Lung (tissue), 12 donors: ENCODE results near the gene ASPSCR1. TPM values are rescaled to one million over a fixed set of nuclear protein-coding genes. Genes with fewer than 3 reads are reported as not detected.

ENCODE experiments used
- ATAC-seq: fragments of 200-7000 bp; cut with Tn5 transposase; one replicate; pipeline ENCODE4 v1.9.1; 2020; ENCODE audit warnings: moderate number of reproducible peaks; ENCODE audit not compliant: insufficient read depth, low FRiP score
- DNase-seq, 3 donors: peaks; one replicate each; pipeline ENCODE4 v3.0.0-alpha.2; 2013 to 2017
- H3K27ac ChIP-seq, 2 donors: one replicate each; pipeline ENCODE4 v1.5.1; 2013; ENCODE audit warnings: mild to moderate bottlenecking in 2 of 2, moderate library complexity in 2 of 2, control low read depth in 1 of 2, inconsistent platforms in 1 of 2, low read depth in 1 of 2, low read length in 1 of 2
- H3K27me3 ChIP-seq, 3 donors: one replicate each; pipeline ENCODE4 v1.5.1; 2013; ENCODE audit warnings: low read length in 2 of 3; ENCODE audit not compliant: control insufficient read depth in 3 of 3, insufficient read depth in 3 of 3
- H3K36me3 ChIP-seq, 4 donors: one replicate each; pipeline ENCODE4 v1.5.1; 2013; ENCODE audit warnings: low read length in 4 of 4, mild to moderate bottlenecking in 1 of 4, moderate library complexity in 1 of 4; ENCODE audit not compliant: control insufficient read depth in 4 of 4, insufficient read depth in 4 of 4
- H3K4me1 ChIP-seq, 5 donors: one replicate each; pipeline ENCODE4 v1.5.1; 2013; ENCODE audit warnings: low read length in 5 of 5, mild to moderate bottlenecking in 2 of 5, moderate library complexity in 1 of 5; ENCODE audit not compliant: control insufficient read depth in 5 of 5, insufficient read depth in 5 of 5
- H3K4me3 ChIP-seq: one replicate; pipeline ENCODE4 v1.5.1; 2013; ENCODE audit warnings: mild to moderate bottlenecking, control low read depth, moderate library complexity
- H3K9ac ChIP-seq, 2 donors: one replicate each; pipeline ENCODE4 v1.5.1; 2013; ENCODE audit warnings: low read length in 2 of 2, control low read depth in 1 of 2; ENCODE audit not compliant: insufficient read depth in 1 of 2
- H3K9me3 ChIP-seq, 4 donors: one replicate each; pipeline ENCODE4 v1.5.1; 2013; ENCODE audit warnings: low read length in 3 of 4, mild to moderate bottlenecking in 1 of 4, moderate library complexity in 1 of 4; ENCODE audit not compliant: control insufficient read depth in 4 of 4, insufficient read depth in 3 of 4
- CTCF ChIP-seq: IDR thresholded peaks from 2 replicates; pipeline ENCODE4 v1.5.1; 2012; ENCODE audit warnings: mild to moderate bottlenecking; ENCODE audit errors: control extremely low read depth, extremely low read depth
- WGBS, 2 donors: extraction: QIAGEN DNeasy Blood & Tissue Kit; methylation state at CpG; one replicate each; pipeline ENCODE4 v1.1.7; 2013; 5-methylcytosine and 5-hydroxymethylcytosine counted together
- polyA plus RNA-seq, 2 donors: library from polyadenylated mRNA; stranded (reverse); fragments of 200-250 nt; gene quantifications; one replicate each; pipeline ENCODE4 v1.2.1, GENCODE V29; 2013
- total RNA-seq, 2 donors: library from RNA; depleted of rRNA in 1 of 2; stranded (reverse); fragments of >200 nt in 1 of 2; gene quantifications; one replicate each; pipeline ENCODE4 v1.2.1, GENCODE V29; 2014 to 2021
- donor health status: control.
- donor health status: control.
- donor health status: Bipolar disorder and iron deficiency.
- donor health status: healthy.
- donor health status: DM: yes; HTN: yes; CAD: no.

ASPSCR1 gene
- total and polyA plus RNA-seq, 4 donors = 22.9 to 68.6 (median 42.4) TPM

GRCh38 chr17:82000803-82001570 lies 23.6 kb downstream of the ASPSCR1 start:
- H3K4me3 ChIP-seq = no peak overlapping the region
- no peaks in the 10 kb centered on the region for H3K27me3 ChIP-seq
- H3K27ac ChIP-seq = no peak overlapping the region
- WGBS, 2 donors = 85 to 88% methylated on average over 30 to 32 of the region's 32 CpGs
- no peak for TF ChIP-seq CTCF
- no peak overlapping the region for H3K9ac ChIP-seq
- peaks cover 0 to 13% (median 0%) of the 10 kb centered on the region in 4 donors for H3K36me3 ChIP-seq
- no peaks in the 10 kb centered on the region for H3K9me3 ChIP-seq
- DNase-seq (peak in 2 of 3 donors; percentile 56), ATAC-seq (no peak)
- H3K4me1 ChIP-seq = peaks cover 0 to 34% (median 8%) of the 10 kb centered on the region in 5 donors

- Histone ChIP-seq H3K27ac (no peak overlapping the region), H3K9ac (no peak overlapping the region), H3K4me1 (peaks cover 3 to 40% (median 8%) of the 10 kb centered on the region in 5 donors), H3K9me3 (no peaks in the 10 kb centered on the region), H3K4me3 (no peak overlapping the region), H3K36me3 (peaks cover 0 to 7% (median 0%) of the 10 kb centered on the region in 4 donors), H3K27me3 (no peaks in the 10 kb centered on the region)
- no peak for DNase-seq
- WGBS, 2 donors = 85 to 88% methylated on average over 17 of the region's 17 CpGs
- no peak for ATAC-seq
- TF ChIP-seq CTCF = no peak
Observed at GRCh38 chr17:82001571-82002056, 24.2 kb downstream of the ASPSCR1 start.

- 77 to 89% methylated on average over 53 of the region's 53 CpGs for WGBS, 2 donors
- no peak for DNase-seq
- H3K9ac ChIP-seq = no peak overlapping the region
- H3K27me3 ChIP-seq = no peaks in the 10 kb centered on the region
- no peak for TF ChIP-seq CTCF
- H3K9me3 ChIP-seq = no peaks in the 10 kb centered on the region
- H3K36me3 ChIP-seq = peaks cover 0 to 2% (median 0%) of the 10 kb centered on the region in 4 donors
- no peak overlapping the region for H3K27ac ChIP-seq
- peak; percentile 20 for ATAC-seq
- no peak overlapping the region for H3K4me3 ChIP-seq
- H3K4me1 ChIP-seq = peaks cover 3 to 42% (median 8%) of the 10 kb centered on the region in 5 donors
Observed at GRCh38 chr17:82003411-82004381, 26.3 kb downstream of the ASPSCR1 start.
